Body of pancreas (tissue), 4 donors: ENCODE measurements around the gene PSMD12. TPM values are rescaled to one million over a fixed set of nuclear protein-coding genes. Genes with fewer than 3 reads are reported as not detected.

Experiments
- ATAC-seq: fragments of 150-250 bp; one replicate; pipeline ENCODE4 v1.9.1; 2016
- DNase-seq, 4 donors: peaks; one replicate each; pipeline ENCODE4 v3.0.0-alpha.2; 2019
- H3K27ac ChIP-seq, 4 donors: fragments of 200-600 bp; sonication (generic); 1 replicate in 3 of 4; 2 replicates in 1 of 4; pipeline versions ENCODE4 v1.5.1 to v1.6.1; 2016 to 2019; ENCODE audit warnings: mild to moderate bottlenecking in 1 of 4, mixed read lengths in 1 of 4, moderate library complexity in 1 of 4
- H3K27me3 ChIP-seq, 2 donors: fragments of 200-600 bp; sonication (generic); one replicate each; pipeline ENCODE4 v1.6.0; 2016; ENCODE audit warnings: mild to moderate bottlenecking in 1 of 2
- H3K36me3 ChIP-seq, 2 donors: fragments of 200-600 bp; sonication (generic); replicated peaks in 1 of 2; 2 replicates each; pipeline ENCODE4 v1.5.1; 2016; ENCODE audit warnings: low read depth in 2 of 2; ENCODE audit not compliant: insufficient read depth in 1 of 2
- H3K4me1 ChIP-seq: fragments of 200-600 bp; sonication (generic); one replicate; pipeline ENCODE4 v1.6.0; 2016
- H3K4me3 ChIP-seq, 2 donors: fragments of 200-600 bp; sonication (generic); 1 replicate in 1 of 2; 2 replicates in 1 of 2; pipeline ENCODE4 v1.5.1; 2016 to 2019
- H3K9me3 ChIP-seq, 3 donors: fragments of 200-600 bp; sonication (generic); 1 replicate in 2 of 3; 2 replicates in 1 of 3; pipeline ENCODE4 v1.5.1; 2016
- CTCF ChIP-seq, 7 experiments: fragments of 450-650 bp in 4 of 7; fragments of 200-600 bp in 3 of 7; sonication (generic) in 3 of 7; IDR thresholded peaks; one replicate each; pipeline ENCODE4 v1.5.1; 2016 to 2019; ENCODE audit warnings: antibody characterized with exemption in 7 of 7
- POLR2A ChIP-seq, 3 donors: fragments of 450-650 bp; IDR thresholded peaks; one replicate each; pipeline ENCODE4 v1.6.1; 2016; ENCODE audit warnings: antibody characterized with exemption in 3 of 3, mild to moderate bottlenecking in 2 of 3
- WGBS, 2 donors: methylation state at CpG; one replicate each; pipeline ENCODE4 v1.1.5; 2017; 5-methylcytosine and 5-hydroxymethylcytosine counted together
- intact Hi-C: fragments of 100-400 bp; cut with DNase I; formaldehyde crosslinking; loops from one replicate; pipeline ENCODE4 v1.15.1; 2023
- total RNA-seq, 2 donors: library from RNA; depleted of rRNA; stranded (reverse); fragments of >200 nt; gene quantifications; one replicate each; pipeline ENCODE4 v1.1.0, GENCODE V29; 2016

PSMD12 gene
- total RNA-seq, 2 donors from 2014 or later: 12.2 to 14.0 TPM

DNA sequence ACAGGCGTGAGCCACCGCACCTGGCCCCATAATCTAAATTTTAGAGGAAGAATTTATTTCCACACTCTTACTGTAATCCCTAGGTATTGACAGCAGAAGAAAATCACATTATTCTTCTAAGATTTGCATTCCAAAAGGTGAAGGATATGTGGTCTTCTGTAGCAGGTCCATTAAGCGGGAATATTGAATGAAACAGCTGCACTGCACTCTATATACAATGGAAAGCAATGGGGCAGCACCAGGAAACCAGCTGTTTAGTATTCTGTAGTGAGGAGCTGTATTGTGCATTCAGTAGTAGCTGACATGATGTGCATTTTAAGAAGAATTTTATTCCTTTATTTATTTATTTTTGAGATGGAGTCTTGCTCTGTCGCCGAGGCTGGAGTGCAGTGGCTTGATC is 49.6 kb downstream of the PSMD12 start:
- Histone ChIP-seq H3K4me3 (no peak overlapping the region), H3K4me1 (no peaks in the 10 kb centered on the region), H3K27ac (no peak overlapping the region), H3K9me3 (no peaks in the 10 kb centered on the region), H3K36me3 (no peaks in the 10 kb centered on the region), H3K27me3 (no peaks in the 10 kb centered on the region)
- DNase-seq (no peak), ATAC-seq (no peak)
- TF ChIP-seq POLR2A (IDR thresholded peaks at IDR 0.05) (no peak), CTCF (IDR thresholded peaks at IDR 0.05) (no peak)
- intact Hi-C loops: no loop called here
- 90 to 96% methylated on average over 5 of the region's 5 CpGs for WGBS, 2 donors

DNA sequence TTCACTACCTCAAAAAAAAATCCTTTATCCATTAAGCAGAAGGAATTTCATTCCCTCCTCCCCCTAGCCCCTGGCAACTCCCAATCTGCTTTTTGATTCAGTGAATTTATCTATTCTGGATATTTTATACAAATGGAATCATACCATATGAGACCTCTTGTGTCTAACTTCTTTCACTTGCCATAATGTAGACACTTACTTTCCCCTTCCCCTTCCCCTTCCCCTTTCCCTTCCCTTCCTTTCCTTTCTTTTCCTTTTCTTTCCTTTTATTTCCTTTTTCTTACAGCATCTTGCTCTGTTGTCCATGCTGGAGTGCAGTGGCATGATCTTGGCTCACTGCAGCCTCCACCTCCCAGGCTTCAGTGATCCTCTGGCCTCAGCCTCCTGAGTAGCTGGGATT is 50.5 kb downstream of the PSMD12 start:
- no peak overlapping the region for H3K4me3 ChIP-seq
- H3K9me3 ChIP-seq: no peaks in the 10 kb centered on the region
- no peaks in the 10 kb centered on the region for H3K36me3 ChIP-seq
- no peak overlapping the region for H3K27ac ChIP-seq
- no peaks in the 10 kb centered on the region for H3K27me3 ChIP-seq
- DNase-seq (no peak), ATAC-seq (no peak)
- H3K4me1 ChIP-seq: no peaks in the 10 kb centered on the region
- TF ChIP-seq CTCF (IDR thresholded peaks at IDR 0.05) (no peak), POLR2A (IDR thresholded peaks at IDR 0.05) (no peak)
- intact Hi-C loops: no loop called here

DNA sequence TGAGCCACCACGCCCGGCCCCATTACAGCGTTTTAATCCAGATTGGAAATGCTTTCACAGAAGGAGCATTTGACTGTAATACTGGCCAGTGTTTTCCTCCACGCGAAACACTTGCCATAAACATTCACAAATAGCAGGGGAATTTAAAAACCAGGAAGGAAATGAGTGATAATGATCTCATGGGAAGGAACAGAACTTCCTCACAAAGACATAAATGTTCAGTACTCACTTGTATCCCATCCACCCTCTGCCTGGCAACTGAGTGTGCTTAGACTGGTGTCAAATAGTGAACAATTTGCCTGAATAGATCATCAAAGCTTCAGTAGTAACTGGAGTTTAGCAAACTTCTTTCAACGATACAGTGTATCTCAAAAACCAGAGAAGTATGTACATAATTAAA is 54.1 kb downstream of the PSMD12 start:
- WGBS, 2 donors: 76 to 77% methylated on average over 6 of the region's 6 CpGs

DNA sequence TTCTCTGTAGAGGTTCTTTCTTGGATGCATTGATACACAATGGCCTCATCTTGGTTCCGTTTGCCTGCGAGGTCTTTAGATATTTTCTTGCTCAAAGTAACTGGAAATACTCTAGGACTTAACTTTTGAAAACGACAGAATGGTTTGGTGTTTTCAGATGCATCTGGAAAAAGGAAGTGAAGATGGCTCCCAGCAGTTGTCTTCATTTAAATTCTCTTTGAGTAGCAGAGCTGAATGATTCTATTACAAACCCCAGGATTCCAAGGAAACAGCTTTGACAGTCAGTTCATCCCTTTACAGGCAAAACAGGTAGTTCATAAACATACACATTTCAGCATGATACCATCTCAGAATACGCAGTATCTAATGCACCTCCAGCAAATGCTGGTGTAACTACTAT is 54.8 kb downstream of the PSMD12 start:
- intact Hi-C loops: no loop called here

More for the DNA sequence above, 54.1 kb downstream of the PSMD12 start:
- Histone ChIP-seq H3K4me3 (no peak overlapping the region), H3K9me3 (no peaks in the 10 kb centered on the region), H3K36me3 (no peaks in the 10 kb centered on the region), H3K27me3 (no peaks in the 10 kb centered on the region), H3K4me1 (no peaks in the 10 kb centered on the region), H3K27ac (peak overlapping the region in 1 of 4 donors; percentile 16)
- ATAC-seq (no peak), DNase-seq (no peak)
- intact Hi-C loops: no loop called here
- TF ChIP-seq CTCF (IDR thresholded peaks at IDR 0.05) (no peak), POLR2A (IDR thresholded peaks at IDR 0.05) (no peak)

More for the DNA sequence above, 54.8 kb downstream of the PSMD12 start:
- Histone ChIP-seq H3K4me1 (no peaks in the 10 kb centered on the region), H3K9me3 (no peaks in the 10 kb centered on the region), H3K27me3 (no peaks in the 10 kb centered on the region), H3K27ac (peak overlapping the region in 1 of 4 donors; percentile 16), H3K36me3 (no peaks in the 10 kb centered on the region), H3K4me3 (no peak overlapping the region)
- TF ChIP-seq CTCF (IDR thresholded peaks at IDR 0.05) (no peak), POLR2A (IDR thresholded peaks at IDR 0.05) (no peak)
- ATAC-seq (no peak), DNase-seq (no peak)
- WGBS, 2 donors: 68 to 73% methylated on average over 4 of the region's 4 CpGs
